ENCODE results near the gene ERN1. TPM values are rescaled to one million over a fixed set of nuclear protein-coding genes. Genes with fewer than 3 reads are reported as not detected.
A peak's percentile ranks its signal among the peaks of the same experiment; 100 is the strongest.

ERN1 gene
- total and polyA plus RNA-seq, 2 of the 13 experiments (the other 11 are each of a cell fraction or from before 2014, with no cell fraction given): 6.0 to 12.7 TPM

- TF ChIP-seq NFAT5 (CRISPR knock-in tag; IDR thresholded peaks at IDR 0.05) (no peak), FOSL2 (CRISPR knock-in tag; IDR thresholded peaks at IDR 0.05) (peak; percentile 39), AHDC1 (CRISPR knock-in tag; IDR thresholded peaks at IDR 0.05; ENCODE audit: borderline replicate concordance) (0 out of 2 replicates have a peak, but pooled peaks have one; percentile 32), U2AF1 (optimal IDR thresholded peaks at IDR 0.05; ENCODE audit: low read depth, low read length) (no peak), EP300 (IDR thresholded peaks at IDR 0.05; ENCODE audit: low read depth in 2 of 2, low read length in 2 of 2) (peak in 1 of 2 experiments; percentile 47; a peak in 1 of 4 replicates), EP300 (CRISPR knock-in tag; IDR thresholded peaks at IDR 0.05; ENCODE audit: borderline replicate concordance) (peak; percentile 48; the same call in 1 of the 2 replicates), SRSF1 (optimal IDR thresholded peaks at IDR 0.05; ENCODE audit: low read depth, low read length) (no peak), HNRNPUL1 (IDR thresholded peaks at IDR 0.05; ENCODE audit: low read depth, low read length) (no peak), FOXP1 (IDR thresholded peaks at IDR 0.05) (no peak), FOXP1 (CRISPR knock-in tag; IDR thresholded peaks at IDR 0.05) (0 out of 2 replicates have a peak, but pooled peaks have one; percentile 7), RXRA (CRISPR knock-in tag; IDR thresholded peaks at IDR 0.05) (0 out of 2 replicates have a peak, but pooled peaks have one; percentile 31), TFE3 (CRISPR knock-in tag; IDR thresholded peaks at IDR 0.05) (0 out of 2 replicates have a peak, but pooled peaks have one; percentile 9), ZNF3 (CRISPR knock-in tag; IDR thresholded peaks at IDR 0.05) (peak; percentile 96), SKIL (CRISPR knock-in tag; IDR thresholded peaks at IDR 0.05; ENCODE audit: borderline replicate concordance) (no peak)
Observed at GRCh38 chr17:64084086-64084939, 45.6 kb downstream of the ERN1 start (continued).

Data from HepG2 (cell line).